ENCODE measurements around the gene HEATR9. TPM values are rescaled to one million over a fixed set of nuclear protein-coding genes. Genes with fewer than 3 reads are reported as not detected.

HEATR9 gene
- total and polyA plus RNA-seq, 2 of the 13 experiments (the other 11 are each of a cell fraction or from before 2014, with no cell fraction given): not detected

- no peak for TF ChIP-seq FIP1L1 (IDR thresholded peaks at IDR 0.05; ENCODE audit: borderline replicate concordance, insufficient read depth, low read depth, low read length)
Observed at GRCh38 chr17:35903451-35903850, 34.8 kb upstream of the HEATR9 start (continued).

- H3K4me1 ChIP-seq (ENCODE audit: insufficient read depth, low read length): no peaks in the 10 kb centered on the region
- no peaks in the 10 kb centered on the region for H3K79me2 ChIP-seq (ENCODE audit: insufficient read depth, low read length)
- 76% methylated on average over 9 of the region's 9 CpGs for WGBS (ENCODE audit: low lambda C conversion rate)
- in situ Hi-C loops (cut with HindIII; ENCODE audit: extremely low pct_ligation_motif_present, low pct_unique_long_range_greater_than_20kb) (no loop called here), intact Hi-C loops (cut with micrococcal nuclease; ENCODE audit: unreplicated experiment) (no loop called here)
- POLR2A ChIA-PET: no interaction called here
- CTCF ChIA-PET (ENCODE audit: low intra/inter-chr PET ratio, low total read pairs): no interaction called here
- TF ChIP-seq ZSCAN25 (CRISPR knock-in tag; IDR thresholded peaks at IDR 0.05) (no peak), MEF2D (CRISPR knock-in tag; IDR thresholded peaks at IDR 0.05) (no peak), ZNF781 (CRISPR knock-in tag; IDR thresholded peaks at IDR 0.05; ENCODE audit: borderline replicate concordance, not compliant biosample characterization) (no peak), DNMT3B (CRISPR knock-in tag; conservative IDR thresholded peaks at IDR 0.05) (no peak), MAX (IDR thresholded peaks at IDR 0.05) (no peak)
- TF ChIP-seq, protein P1, sequence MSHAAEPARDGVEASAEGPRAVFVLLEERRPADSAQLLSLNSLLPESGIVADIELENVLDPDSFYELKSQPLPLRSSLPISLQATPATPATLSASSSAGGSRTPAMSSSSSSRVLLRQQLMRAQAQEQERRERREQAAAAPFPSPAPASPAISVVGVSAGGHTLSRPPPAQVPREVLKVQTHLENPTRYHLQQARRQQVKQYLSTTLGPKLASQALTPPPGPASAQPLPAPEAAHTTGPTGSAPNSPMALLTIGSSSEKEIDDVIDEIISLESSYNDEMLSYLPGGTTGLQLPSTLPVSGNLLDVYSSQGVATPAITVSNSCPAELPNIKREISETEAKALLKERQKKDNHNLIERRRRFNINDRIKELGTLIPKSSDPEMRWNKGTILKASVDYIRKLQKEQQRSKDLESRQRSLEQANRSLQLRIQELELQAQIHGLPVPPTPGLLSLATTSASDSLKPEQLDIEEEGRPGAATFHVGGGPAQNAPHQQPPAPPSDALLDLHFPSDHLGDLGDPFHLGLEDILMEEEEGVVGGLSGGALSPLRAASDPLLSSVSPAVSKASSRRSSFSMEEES (CRISPR knock-in tag; IDR thresholded peaks at IDR 0.05): no peak
- TF ChIP-seq, protein P2, sequence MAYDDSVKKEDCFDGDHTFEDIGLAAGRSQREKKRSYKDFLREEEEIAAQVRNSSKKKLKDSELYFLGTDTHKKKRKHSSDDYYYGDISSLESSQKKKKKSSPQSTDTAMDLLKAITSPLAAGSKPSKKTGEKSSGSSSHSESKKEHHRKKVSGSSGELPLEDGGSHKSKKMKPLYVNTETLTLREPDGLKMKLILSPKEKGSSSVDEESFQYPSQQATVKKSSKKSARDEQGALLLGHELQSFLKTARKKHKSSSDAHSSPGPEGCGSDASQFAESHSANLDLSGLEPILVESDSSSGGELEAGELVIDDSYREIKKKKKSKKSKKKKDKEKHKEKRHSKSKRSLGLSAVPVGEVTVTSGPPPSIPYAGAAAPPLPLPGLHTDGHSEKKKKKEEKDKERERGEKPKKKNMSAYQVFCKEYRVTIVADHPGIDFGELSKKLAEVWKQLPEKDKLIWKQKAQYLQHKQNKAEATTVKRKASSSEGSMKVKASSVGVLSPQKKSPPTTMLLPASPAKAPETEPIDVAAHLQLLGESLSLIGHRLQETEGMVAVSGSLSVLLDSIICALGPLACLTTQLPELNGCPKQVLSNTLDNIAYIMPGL (CRISPR knock-in tag; IDR thresholded peaks at IDR 0.05; ENCODE audit: borderline replicate concordance in 1 of 2, low read depth in 1 of 2): no peak
- no peak overlapping the region for H3K4me2 ChIP-seq (ENCODE audit: low read depth, low read length)
- no peaks in the 10 kb centered on the region for H4K20me1 ChIP-seq (ENCODE audit: insufficient read depth, low read length)
- no peaks in the 10 kb centered on the region for H3K9me3 ChIP-seq (ENCODE audit: low read length)
- ATAC-seq (no peak), DNase-seq (ENCODE audit: low spot score) (no peak), FAIRE-seq (no peak)
- no peak overlapping the region for H3K9ac ChIP-seq (ENCODE audit: insufficient read depth, low read depth, low read length)
- no peak overlapping the region for H3K27ac ChIP-seq (ENCODE audit: extremely low read length, insufficient read depth, low read length)
- no peak overlapping the region for H3K4me3 ChIP-seq (replicated peaks in 1 of 3; ENCODE audit: insufficient read depth in 1 of 3, low read depth in 2 of 3, low read length in 3 of 3)
- H3K36me3 ChIP-seq (replicated peaks in 1 of 2; ENCODE audit: control insufficient read depth in 1 of 2, insufficient read depth in 2 of 2, low read length in 2 of 2): no peaks in the 10 kb centered on the region
- H3K27me3 ChIP-seq (ENCODE audit: control insufficient read depth in 1 of 2, insufficient read depth in 2 of 2, low read length in 2 of 2): no peaks in the 10 kb centered on the region; a peak in 1 of 5 replicates
- no peak overlapping the region for H2AFZ ChIP-seq (ENCODE audit: low read length)
- BruUV-seq (replicated peaks): no TSS peak
Observed at GRCh38 chr17:35901631-35902175, 33.0 kb upstream of the HEATR9 start.

All from HepG2 (cell line).